GM21447 (cell line): ENCODE measurements around the gene NECTIN2.
"Not testable (repeated sequence)": the region's sequence is repeated elsewhere in the genome, so short reads cannot be mapped to it uniquely, and the experiment has no call there.

Source experiments
- ATAC-seq: cut with Tn5 transposase; IDR thresholded peaks from one replicate; pipeline ENCODE4 v1.9.1; 2021; ENCODE audit not compliant: unreplicated experiment

The NECTIN2 gene

GRCh38 chr19:44816301-44816700 lies 29.8 kb upstream of the NECTIN2 start:
- ATAC-seq, result no peak

- no peak for ATAC-seq
These were observed 28.2 kb upstream of the NECTIN2 start for GRCh38 chr19:44817725-44818465.

- no peak for ATAC-seq
These were observed 27.5 kb upstream of the NECTIN2 start for GRCh38 chr19:44818466-44819031.

GRCh38 chr19:44819246-44819832 lies 26.8 kb upstream of the NECTIN2 start:
- ATAC-seq, result no peak

- no peak for ATAC-seq
These were observed 25.2 kb upstream of the NECTIN2 start for GRCh38 chr19:44820648-44821609.

- ATAC-seq, result no peak
These were observed 23.9 kb upstream of the NECTIN2 start for GRCh38 chr19:44822177-44822576.

- no peak for ATAC-seq
These were observed 23.3 kb upstream of the NECTIN2 start for GRCh38 chr19:44822670-44823372.

- no peak for ATAC-seq
These were observed 22.8 kb upstream of the NECTIN2 start for GRCh38 chr19:44823373-44823698.

GRCh38 chr19:44824761-44825160 lies 21.3 kb upstream of the NECTIN2 start:
- ATAC-seq, result no peak

- ATAC-seq, result not testable (repeated sequence)
These were observed 13.2 kb upstream of the NECTIN2 start for GRCh38 chr19:44832875-44833274.

- not testable (repeated sequence) for ATAC-seq
These were observed 11.7 kb upstream of the NECTIN2 start for GRCh38 chr19:44834399-44834798.

- no peak for ATAC-seq
These were observed 6.8 kb upstream of the NECTIN2 start for GRCh38 chr19:44839276-44839675.

GRCh38 chr19:44840811-44841210 lies 5.3 kb upstream of the NECTIN2 start:
- ATAC-seq, result no peak

GRCh38 chr19:44841231-44841630 lies 4.9 kb upstream of the NECTIN2 start:
- no peak for ATAC-seq

- no peak for ATAC-seq
These were observed 848 bp upstream of the NECTIN2 start for GRCh38 chr19:44845286-44845611.

- ATAC-seq, result no peak
These were observed 502 bp downstream of the NECTIN2 start for GRCh38 chr19:44846455-44847143.

GRCh38 chr19:44847144-44848035 lies 1.3 kb downstream of the NECTIN2 start:
- no peak for ATAC-seq

- ATAC-seq, result no peak
These were observed 2.1 kb downstream of the NECTIN2 start for GRCh38 chr19:44848036-44848811.
